GM11168 (cell line): ENCODE data around the gene KANSL1L.

Experiments used
- in situ Hi-C: fragments of 300-500 bp; cut with MboI; formaldehyde crosslinking; loops from one replicate; pipeline ENCODE4 v1.12.0; 2022; ENCODE audit warnings: low sequenced_read_pairs; ENCODE audit not compliant: unreplicated experiment

KANSL1L gene

GRCh38 chr2:210002158-210003157 is 168.8 kb downstream of the KANSL1L start, which contains the start of gene RPE:
TSS of gene RPE (plus strand) at chr2:210002638. CDS start at chr2:210002662, 24 bp downstream.
- in situ Hi-C loops: no loop called here

- in situ Hi-C loops: no loop called here
These were observed 170.5 kb downstream of the KANSL1L start for GRCh38 chr2:210000464-210001324.

GRCh38 chr2:209998596-209998995 is 172.6 kb downstream of the KANSL1L start:
- in situ Hi-C loops: no loop called here

GRCh38 chr2:209993968-209994367 is 177.2 kb downstream of the KANSL1L start:
- in situ Hi-C loops: no loop called here

- in situ Hi-C loops: no loop called here
These were observed 180.4 kb downstream of the KANSL1L start for GRCh38 chr2:209990838-209991237.

- in situ Hi-C loops: no loop called here
These were observed 183.2 kb downstream of the KANSL1L start for GRCh38 chr2:209988010-209988409.

- in situ Hi-C loops: no loop called here
These were observed 184.8 kb downstream of the KANSL1L start for GRCh38 chr2:209986415-209986814.

- in situ Hi-C loops: no loop called here
These were observed 185.3 kb downstream of the KANSL1L start for GRCh38 chr2:209985874-209986273.

- in situ Hi-C loops: no loop called here
These were observed 186.9 kb downstream of the KANSL1L start for GRCh38 chr2:209984291-209984690.

GRCh38 chr2:209977386-209978239 is 193.6 kb downstream of the KANSL1L start:
- in situ Hi-C loops: loop anchor here (5.0 kb wide), 1 partner anchor 220 kb away; no protein-coding TSS in a partner anchor

GRCh38 chr2:209976698-209977385 is 194.4 kb downstream of the KANSL1L start:
- in situ Hi-C loops: loop anchor here (5.0 kb wide), 1 partner anchor 220 kb away; no protein-coding TSS in a partner anchor

GRCh38 chr2:209974576-209974975 is 196.6 kb downstream of the KANSL1L start:
- in situ Hi-C loops: no loop called here

- in situ Hi-C loops: no loop called here
These were observed 197.9 kb downstream of the KANSL1L start for GRCh38 chr2:209973328-209973727.
